ENCODE results near the gene IFIT1. TPM values are rescaled to one million over a fixed set of nuclear protein-coding genes. Genes with fewer than 3 reads are reported as not detected.
A peak's percentile ranks its signal among the peaks of the same experiment; 100 is the strongest.

The IFIT1 gene
- total and polyA plus RNA-seq, 8 donors, result 0.29 to 12.1 (median 4.3) TPM

DNA sequence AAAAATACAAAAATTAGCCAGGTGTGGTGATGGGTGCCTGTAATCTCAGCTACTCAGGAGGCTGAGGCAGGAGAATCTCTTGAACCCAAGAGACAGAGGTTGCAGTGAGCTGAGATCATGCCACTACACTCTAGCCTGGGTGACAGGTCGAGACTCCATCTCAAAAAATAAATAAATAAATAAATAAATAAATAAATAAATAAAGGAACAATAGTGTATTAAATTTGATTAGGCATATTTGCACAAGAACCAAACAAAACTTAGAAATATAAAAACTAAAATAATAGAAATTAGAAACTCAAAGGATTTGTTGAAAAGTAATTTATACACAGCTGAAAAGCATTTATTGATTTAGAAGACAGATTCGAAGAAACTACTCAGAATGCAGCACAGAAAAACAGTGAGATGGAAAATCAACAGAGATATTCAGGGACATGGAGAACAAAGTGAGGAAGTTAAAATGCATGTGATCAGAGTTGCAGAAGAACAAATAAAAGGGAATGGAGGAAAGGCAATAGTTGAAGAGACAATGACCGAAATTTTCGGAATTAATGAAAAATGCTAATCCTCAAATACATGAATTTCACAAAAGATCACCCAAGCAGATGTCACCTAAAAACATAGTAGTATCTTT is 46.9 kb upstream of the IFIT1 start:
- Histone ChIP-seq H3K36me3 (peaks cover 0 to 6% (median 3%) of the 10 kb centered on the region in 4 donors), H3K9me3 (no peaks in the 10 kb centered on the region), H3K27ac (no peak overlapping the region), H3K27me3 (no peaks in the 10 kb centered on the region), H3K4me1 (peaks cover 3 to 15% (median 9%) of the 10 kb centered on the region in 4 donors), H3K4me3 (no peak overlapping the region)
- TF ChIP-seq POLR2A (IDR thresholded peaks at IDR 0.05) (no peak), POLR2AphosphoS5 (IDR thresholded peaks at IDR 0.05) (no peak), EP300 (IDR thresholded peaks at IDR 0.05) (no peak)
- TF ChIP-seq, protein P1, sequence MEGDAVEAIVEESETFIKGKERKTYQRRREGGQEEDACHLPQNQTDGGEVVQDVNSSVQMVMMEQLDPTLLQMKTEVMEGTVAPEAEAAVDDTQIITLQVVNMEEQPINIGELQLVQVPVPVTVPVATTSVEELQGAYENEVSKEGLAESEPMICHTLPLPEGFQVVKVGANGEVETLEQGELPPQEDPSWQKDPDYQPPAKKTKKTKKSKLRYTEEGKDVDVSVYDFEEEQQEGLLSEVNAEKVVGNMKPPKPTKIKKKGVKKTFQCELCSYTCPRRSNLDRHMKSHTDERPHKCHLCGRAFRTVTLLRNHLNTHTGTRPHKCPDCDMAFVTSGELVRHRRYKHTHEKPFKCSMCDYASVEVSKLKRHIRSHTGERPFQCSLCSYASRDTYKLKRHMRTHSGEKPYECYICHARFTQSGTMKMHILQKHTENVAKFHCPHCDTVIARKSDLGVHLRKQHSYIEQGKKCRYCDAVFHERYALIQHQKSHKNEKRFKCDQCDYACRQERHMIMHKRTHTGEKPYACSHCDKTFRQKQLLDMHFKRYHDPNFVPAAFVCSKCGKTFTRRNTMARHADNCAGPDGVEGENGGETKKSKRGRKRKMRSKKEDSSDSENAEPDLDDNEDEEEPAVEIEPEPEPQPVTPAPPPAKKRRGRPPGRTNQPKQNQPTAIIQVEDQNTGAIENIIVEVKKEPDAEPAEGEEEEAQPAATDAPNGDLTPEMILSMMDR (IDR thresholded peaks at IDR 0.05), result no peak
- intact Hi-C loops (cut with DNase I; ENCODE audit: low total_unique reads), result no loop called here
- no peak for DNase-seq
- 92 to 96% (median 93%) methylated on average over 4 of the region's 4 CpGs for WGBS, 5 donors

DNA sequence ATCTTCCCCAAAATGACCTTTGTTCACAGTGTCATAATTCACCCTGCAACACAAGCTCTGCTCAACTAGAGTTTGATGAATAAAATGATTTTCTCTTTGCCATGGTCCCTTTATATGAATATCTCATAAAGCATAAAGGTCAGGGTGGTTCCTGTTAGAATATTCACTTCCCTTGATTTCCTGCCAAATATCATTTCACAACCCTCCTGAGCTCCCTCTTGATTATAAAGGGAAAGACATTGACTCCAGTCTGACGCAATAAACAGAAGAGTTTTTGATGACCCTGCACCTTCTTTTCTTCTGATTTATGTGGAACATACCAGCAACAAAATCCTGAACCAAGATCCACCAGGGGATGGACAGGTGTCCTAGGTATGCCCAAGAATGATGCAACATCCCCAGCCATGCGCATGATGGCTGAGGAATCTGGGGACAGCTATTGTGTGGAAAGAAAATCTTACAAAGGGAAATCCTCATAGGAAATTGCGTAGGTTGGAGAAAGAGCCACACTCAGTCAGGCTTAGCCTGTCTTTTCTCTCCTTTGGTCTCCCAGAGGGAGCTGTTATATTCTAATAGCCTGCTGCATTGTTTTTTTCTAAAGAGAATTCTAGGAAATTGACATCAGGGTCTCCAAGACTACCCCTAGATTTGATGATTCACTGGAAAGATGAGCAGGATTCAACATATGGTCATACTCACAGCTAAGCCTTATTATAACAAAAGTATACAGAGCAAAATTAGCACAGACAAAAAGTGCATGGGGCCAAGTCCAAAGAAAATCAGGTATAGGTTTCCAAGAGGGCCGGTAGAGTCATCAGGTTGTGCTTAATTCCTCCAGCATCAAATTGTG is 45.8 kb upstream of the IFIT1 start:
- Histone ChIP-seq H3K36me3 (no peaks in the 10 kb centered on the region), H3K27ac (peak overlapping the region in 3 of 5 donors; percentile 41 to 60 (median 48)), H3K9me3 (no peaks in the 10 kb centered on the region), H3K4me3 (no peak overlapping the region), H3K4me1 (peaks cover 9 to 27% (median 18%) of the 10 kb centered on the region in 4 donors), H3K27me3 (no peaks in the 10 kb centered on the region)
- WGBS, 5 donors, result 65 to 78% (median 77%) methylated on average over 4 of the region's 4 CpGs
- DNase-seq, result peak in 1 of 2 donors; percentile 50
- intact Hi-C loops (cut with DNase I; ENCODE audit: low total_unique reads), result no loop called here
- TF ChIP-seq, protein P1 (IDR thresholded peaks at IDR 0.05), result no peak
- TF ChIP-seq POLR2A (IDR thresholded peaks at IDR 0.05) (no peak), POLR2AphosphoS5 (IDR thresholded peaks at IDR 0.05) (no peak), EP300 (IDR thresholded peaks at IDR 0.05) (no peak)

DNA sequence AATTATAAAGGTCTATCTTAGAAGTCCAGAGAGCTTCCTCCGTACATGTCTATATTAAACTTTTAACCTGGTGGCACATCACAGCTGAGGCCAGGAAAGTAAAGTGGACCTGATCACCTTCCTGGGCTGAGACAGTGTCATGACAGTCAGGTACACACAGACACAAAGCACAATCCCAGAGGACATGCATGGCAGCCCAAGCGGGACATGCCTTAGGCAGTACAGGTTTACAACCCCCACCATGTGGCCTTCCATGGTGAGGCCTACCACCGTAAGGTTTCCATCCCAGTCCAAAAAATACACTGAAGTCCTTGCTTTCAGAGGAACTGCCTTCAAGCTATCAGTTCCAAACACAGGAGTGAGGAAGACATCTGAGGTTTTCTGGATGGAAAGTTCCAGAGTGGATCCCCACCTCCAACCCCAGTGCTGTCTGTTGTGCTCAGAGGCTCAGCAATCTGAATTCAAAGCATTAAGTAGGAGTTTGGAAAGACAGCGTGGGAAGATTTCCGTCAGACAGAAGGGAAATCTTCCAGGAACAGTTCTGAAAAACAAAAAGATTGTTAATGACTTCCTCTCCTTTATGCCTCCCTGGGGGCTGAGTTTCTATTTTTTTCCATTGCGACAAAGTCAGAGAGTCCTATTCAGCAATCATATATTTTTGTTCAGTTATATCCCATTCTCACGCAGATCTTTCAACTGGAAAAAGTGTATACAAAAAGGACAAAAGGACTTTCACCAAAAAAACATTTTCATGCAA is 44.5 kb upstream of the IFIT1 start:
- H3K4me1 ChIP-seq, result peaks cover 9 to 39% (median 27%) of the 10 kb centered on the region in 4 donors
- peak in 1 of 2 donors; percentile 34 for DNase-seq
- H3K4me3 ChIP-seq, result no peak overlapping the region
- intact Hi-C loops (cut with DNase I; ENCODE audit: low total_unique reads), result no loop called here
- 74 to 90% (median 83%) methylated on average over 7 of the region's 7 CpGs for WGBS, 5 donors
- TF ChIP-seq EP300 (IDR thresholded peaks at IDR 0.05) (no peak), POLR2A (IDR thresholded peaks at IDR 0.05) (no peak), POLR2AphosphoS5 (IDR thresholded peaks at IDR 0.05) (no peak)
- TF ChIP-seq, protein P1 (IDR thresholded peaks at IDR 0.05), result no peak
- H3K27ac ChIP-seq, result peak overlapping the region in 4 of 5 donors; percentile 4 to 60 (median 32)
- H3K27me3 ChIP-seq, result no peaks in the 10 kb centered on the region
- H3K36me3 ChIP-seq, result no peaks in the 10 kb centered on the region
- H3K9me3 ChIP-seq, result no peaks in the 10 kb centered on the region

DNA sequence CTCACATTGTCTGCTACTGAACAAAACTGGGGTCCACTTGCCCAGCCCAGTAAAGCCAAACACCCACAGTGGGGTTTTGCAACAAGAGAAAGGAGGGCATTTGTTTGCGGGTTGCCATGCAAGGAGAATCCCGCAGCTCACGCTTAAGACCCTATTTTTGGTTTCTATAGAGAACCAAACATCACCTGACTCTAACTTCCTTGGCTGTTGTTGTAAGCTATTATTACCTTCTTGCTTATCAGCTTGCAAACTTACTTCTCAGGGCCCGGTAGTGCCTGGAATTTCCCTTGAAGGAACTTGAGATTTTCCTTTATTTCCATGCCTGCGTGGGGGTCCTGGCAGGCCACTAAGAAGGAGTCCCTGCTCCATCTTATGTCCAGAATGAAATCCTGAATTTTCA is 43.9 kb upstream of the IFIT1 start:
- H3K9me3 ChIP-seq, result no peaks in the 10 kb centered on the region
- no peak for TF ChIP-seq POLR2AphosphoS5 (IDR thresholded peaks at IDR 0.05)
- no peak for TF ChIP-seq POLR2A (IDR thresholded peaks at IDR 0.05)
- TF ChIP-seq EP300 (IDR thresholded peaks at IDR 0.05), result no peak
- TF ChIP-seq, protein P1 (IDR thresholded peaks at IDR 0.05), result no peak
- intact Hi-C loops (cut with DNase I; ENCODE audit: low total_unique reads), result no loop called here
- no peaks in the 10 kb centered on the region for H3K27me3 ChIP-seq
- WGBS, 5 donors, result 59 to 74% (median 64%) methylated on average over 5 of the region's 5 CpGs
- no peaks in the 10 kb centered on the region for H3K36me3 ChIP-seq
- no peak for DNase-seq
- peak overlapping the region in 3 of 5 donors; percentile 3 to 48 (median 20) for H3K27ac ChIP-seq
- H3K4me1 ChIP-seq, result peaks cover 9 to 41% (median 27%) of the 10 kb centered on the region in 4 donors
- no peak overlapping the region for H3K4me3 ChIP-seq

Data from stomach (tissue), 9 donors.